Calu3 (cell line): ENCODE measurements around the gene HCN1. TPM values are rescaled to one million over a fixed set of nuclear protein-coding genes. Genes with fewer than 3 reads are reported as not detected.

Experiments
- Bru-seq: library from RNA; stranded (reverse); fragments of 400-500 nt; gene quantifications from one replicate; lab custom pipeline; 2021; lab: Mats Ljungman, UMichigan
- BruChase-seq, 2 experiments: library from RNA; stranded (reverse); fragments of 400-500 nt; gene quantifications; one replicate each; lab custom pipeline; 2021; lab: Mats Ljungman, UMichigan
- BruUV-seq: library from RNA; stranded (reverse); fragments of 400-500 nt; replicated peaks from 2 replicates; lab custom pipeline; 2021; lab: Mats Ljungman, UMichigan
- CTCF ChIA-PET: fragments of 300-600 bp; sonication (Branson Sonifier 250); formaldehyde crosslinking; loops from one replicate; lab custom pipeline; 2022; ENCODE audit warnings: antibody characterized with exemption; lab: Charles Lee
- DNase-seq: peaks from one replicate; pipeline ENCODE4 v3.0.0; 2022
- H3K27ac Mint-ChIP-seq: one replicate; pipeline ENCODE4 v1.8.0; 2022; ENCODE audit warnings: mixed read lengths; ENCODE audit not compliant: unreplicated experiment
- H3K27me3 Mint-ChIP-seq: one replicate; pipeline ENCODE4 v1.8.0; 2022; ENCODE audit warnings: mixed read lengths; ENCODE audit not compliant: unreplicated experiment
- H3K36me3 Mint-ChIP-seq: one replicate; pipeline ENCODE4 v1.8.0; 2022; ENCODE audit warnings: mild to moderate bottlenecking, moderate library complexity, mixed read lengths; ENCODE audit not compliant: insufficient read depth, unreplicated experiment
- H3K4me1 Mint-ChIP-seq: one replicate; pipeline ENCODE4 v1.8.0; 2022; ENCODE audit warnings: mild to moderate bottlenecking, low read depth, mixed read lengths; ENCODE audit not compliant: unreplicated experiment
- H3K4me3 Mint-ChIP-seq: one replicate; pipeline ENCODE4 v1.8.0; 2022; ENCODE audit warnings: mild to moderate bottlenecking, low read depth, moderate library complexity, mixed read lengths; ENCODE audit not compliant: unreplicated experiment
- H3K9me3 Mint-ChIP-seq: one replicate; pipeline ENCODE4 v1.8.0; 2022; ENCODE audit warnings: low read depth, mixed read lengths; ENCODE audit not compliant: unreplicated experiment
- intact Hi-C: fragments of 100-400 bp; cut with micrococcal nuclease; formaldehyde crosslinking; loops from one replicate; pipeline ENCODE4 v1.10.0; 2022; ENCODE audit not compliant: unreplicated experiment
- long read RNA-seq: library from polyadenylated mRNA; stranded (forward); transcript quantifications from one replicate; pipeline ENCODE4 v2.0.0, GENCODE V29; 2022
- total RNA-seq: library from RNA; stranded (reverse); gene quantifications from 2 replicates; pipeline ENCODE4 v1.2.3, GENCODE V29; 2022
- TF ChIP-seq, protein P1 (sequence below): fragments of 200-600 bp; IDR thresholded peaks from one replicate; pipeline ENCODE4 v1.8.0; 2022; ENCODE audit warnings: antibody characterized with exemption; ENCODE audit not compliant: unreplicated experiment

HCN1 gene
- total RNA-seq (not detected in 2 replicates), Bru-seq, nascent RNA (percentile 4 among the genes with signal in this experiment), BruChase-seq, experiment 1, labeled RNA remaining after a 6-hour chase (percentile 1 among the genes with signal in this experiment), BruChase-seq, experiment 2, labeled RNA remaining after a 2-hour chase (percentile 1 among the genes with signal in this experiment)
- long read RNA-seq, result 0 reads

GRCh38 chr5:45696206-45696836 is at the start of gene HCN1:
HCN1 (minus strand) TSS chr5:45696380.
- Mint-ChIP-seq H3K36me3 (no peaks in the 10 kb centered on the region), H3K4me3 (no peak within 1 kb of the TSS), H3K4me1 (no peaks in the 10 kb centered on the region), H3K27me3 (no peaks in the 10 kb centered on the region), H3K27ac (no peak within 1 kb of the TSS), H3K9me3 (peaks cover 13% of the 10 kb centered on the region)
- TF ChIP-seq, protein P1, sequence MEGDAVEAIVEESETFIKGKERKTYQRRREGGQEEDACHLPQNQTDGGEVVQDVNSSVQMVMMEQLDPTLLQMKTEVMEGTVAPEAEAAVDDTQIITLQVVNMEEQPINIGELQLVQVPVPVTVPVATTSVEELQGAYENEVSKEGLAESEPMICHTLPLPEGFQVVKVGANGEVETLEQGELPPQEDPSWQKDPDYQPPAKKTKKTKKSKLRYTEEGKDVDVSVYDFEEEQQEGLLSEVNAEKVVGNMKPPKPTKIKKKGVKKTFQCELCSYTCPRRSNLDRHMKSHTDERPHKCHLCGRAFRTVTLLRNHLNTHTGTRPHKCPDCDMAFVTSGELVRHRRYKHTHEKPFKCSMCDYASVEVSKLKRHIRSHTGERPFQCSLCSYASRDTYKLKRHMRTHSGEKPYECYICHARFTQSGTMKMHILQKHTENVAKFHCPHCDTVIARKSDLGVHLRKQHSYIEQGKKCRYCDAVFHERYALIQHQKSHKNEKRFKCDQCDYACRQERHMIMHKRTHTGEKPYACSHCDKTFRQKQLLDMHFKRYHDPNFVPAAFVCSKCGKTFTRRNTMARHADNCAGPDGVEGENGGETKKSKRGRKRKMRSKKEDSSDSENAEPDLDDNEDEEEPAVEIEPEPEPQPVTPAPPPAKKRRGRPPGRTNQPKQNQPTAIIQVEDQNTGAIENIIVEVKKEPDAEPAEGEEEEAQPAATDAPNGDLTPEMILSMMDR, result no peak
- intact Hi-C loops, result no loop called here
- CTCF ChIA-PET, result no interaction called here
- no peak for DNase-seq
- no TSS peak for BruUV-seq

GRCh38 chr5:45741110-45741509 is 44.9 kb upstream of the HCN1 start:
- Mint-ChIP-seq H3K9me3 (peaks cover 12% of the 10 kb centered on the region), H3K4me1 (no peaks in the 10 kb centered on the region), H3K27ac (no peak overlapping the region), H3K4me3 (no peak overlapping the region), H3K36me3 (no peaks in the 10 kb centered on the region), H3K27me3 (no peaks in the 10 kb centered on the region)
- CTCF ChIA-PET, result no interaction called here
- BruUV-seq, result no TSS peak
- TF ChIP-seq, protein P1, result no peak
- intact Hi-C loops, result no loop called here
- no peak for DNase-seq

GRCh38 chr5:45737153-45737552 is 41.0 kb upstream of the HCN1 start:
- TF ChIP-seq, protein P1, result no peak
- peaks cover 8% of the 10 kb centered on the region for H3K9me3 Mint-ChIP-seq
- no peak overlapping the region for H3K4me3 Mint-ChIP-seq
- no peak for DNase-seq
- CTCF ChIA-PET, result no interaction called here
- no TSS peak for BruUV-seq
- intact Hi-C loops, result no loop called here
- no peaks in the 10 kb centered on the region for H3K27me3 Mint-ChIP-seq
- no peaks in the 10 kb centered on the region for H3K36me3 Mint-ChIP-seq
- H3K27ac Mint-ChIP-seq, result no peak overlapping the region
- H3K4me1 Mint-ChIP-seq, result no peaks in the 10 kb centered on the region

GRCh38 chr5:45725537-45725936 is 29.4 kb upstream of the HCN1 start:
- no peak overlapping the region for H3K27ac Mint-ChIP-seq
- no peaks in the 10 kb centered on the region for H3K27me3 Mint-ChIP-seq
- no TSS peak for BruUV-seq
- H3K4me3 Mint-ChIP-seq, result no peak overlapping the region
- no peak for DNase-seq
- H3K36me3 Mint-ChIP-seq, result no peaks in the 10 kb centered on the region
- intact Hi-C loops, result no loop called here
- CTCF ChIA-PET, result no interaction called here
- H3K9me3 Mint-ChIP-seq, result peaks cover 20% of the 10 kb centered on the region
- H3K4me1 Mint-ChIP-seq, result no peaks in the 10 kb centered on the region
- TF ChIP-seq, protein P1, result no peak
